ENCODE measurements around the gene GNB4.

GRCh38 chr3:179414804-179415203 lies 36.5 kb downstream of the GNB4 start:
- TF ChIP-seq CTCF (IDR thresholded peaks at IDR 0.05) (no peak), POLR2AphosphoS5 (IDR thresholded peaks at IDR 0.05; ENCODE audit: low read depth, low read length) (no peak), REST (IDR thresholded peaks at IDR 0.05; ENCODE audit: insufficient read depth in 1 of 2, low read depth in 2 of 2, low read length in 1 of 2) (no peak), TCF7L2 (IDR thresholded peaks at IDR 0.05; ENCODE audit: low read depth, low read length) (no peak)

Measured in Panc1 (cell line).